H1 (cell line): ENCODE results near the gene PDYN. TPM values are rescaled to one million over a fixed set of nuclear protein-coding genes. Genes with fewer than 3 reads are reported as not detected.

Experiments used
- CTCF ChIA-PET: fragments of 300-600 bp; sonication (Branson Sonifier 250); formaldehyde crosslinking; loops from one replicate; lab custom pipeline; 2021; ENCODE audit not compliant: partially characterized antibody; lab: Charles Lee
- POLR2A ChIA-PET: fragments of 300-600 bp; sonication (Branson Sonifier 250); formaldehyde crosslinking; loops from one replicate; lab custom pipeline; 2021; ENCODE audit warnings: inconsistent platforms; ENCODE audit not compliant: partially characterized antibody; lab: Charles Lee
- DNase-seq, 2 experiments: peaks; one replicate each; pipeline versions ENCODE4 v3.0.0 to v3.0.0-alpha.2; 2010 to 2022; ENCODE audit warnings: low spot score in 2 of 2, low read depth in 1 of 2, mixed read lengths in 1 of 2
- FAIRE-seq: peaks from 2 replicates; lab custom pipeline; 2011; peaks lifted over from hg19 to GRCh38; lab: Jason Lieb, UNC
- H2AFZ ChIP-seq: 2 replicates; pipeline ENCODE4 v1.8.1; 2012; ENCODE audit warnings: low read length, inconsistent platforms
- H2AK5ac ChIP-seq: 2 replicates; pipeline ENCODE4 v1.6.1; 2013; ENCODE audit warnings: low read depth, low read length
- H2BK120ac ChIP-seq: replicated peaks from 2 replicates; pipeline ENCODE3; 2013; ENCODE audit warnings: low read depth, low read length, inconsistent platforms
- H2BK12ac ChIP-seq: 2 replicates; pipeline ENCODE4 v1.6.1; 2013; ENCODE audit warnings: low read depth, low read length
- H2BK15ac ChIP-seq: 2 replicates; pipeline ENCODE4 v1.6.1; 2013; ENCODE audit warnings: low read length
- H2BK20ac ChIP-seq: 2 replicates; pipeline ENCODE4 v1.6.1; 2013; ENCODE audit warnings: low read length
- H2BK5ac ChIP-seq: 2 replicates; pipeline ENCODE4 v1.6.1; 2013; ENCODE audit warnings: low read depth, low read length
- H3K14ac ChIP-seq: 2 replicates; pipeline ENCODE4 v1.6.1; 2013; ENCODE audit warnings: inconsistent platforms; ENCODE audit not compliant: insufficient read length
- H3K18ac ChIP-seq: 2 replicates; pipeline ENCODE4 v1.6.1; 2013; ENCODE audit warnings: low read length; ENCODE audit errors: extremely low read depth
- H3K23ac ChIP-seq: 2 replicates; pipeline ENCODE4 v1.6.1; 2013; ENCODE audit warnings: inconsistent platforms; ENCODE audit not compliant: insufficient read length
- H3K23me2 ChIP-seq: 2 replicates; pipeline ENCODE4 v1.6.1; 2013; ENCODE audit warnings: low read depth, low read length
- H3K27ac ChIP-seq: 2 replicates; pipeline ENCODE4 v1.6.1; 2011; ENCODE audit warnings: low read depth, low read length, inconsistent platforms
- H3K27me3 ChIP-seq, 4 experiments: replicated peaks in 1 of 4; 1 replicate in 1 of 4; 2 replicates in 3 of 4; pipeline versions ENCODE4 v1.6.1 to v1.8.1; 2011 to 2013; ENCODE audit warnings: low read length in 3 of 4, mild to moderate bottlenecking in 3 of 4, inconsistent platforms in 2 of 4, mixed read lengths in 2 of 4, moderate library complexity in 1 of 4; ENCODE audit not compliant: control insufficient read depth in 3 of 4, insufficient read depth in 3 of 4; ENCODE audit errors: extremely low read depth in 1 of 4
- H3K36me3 ChIP-seq, 4 experiments: 2 replicates each; pipeline versions ENCODE4 v1.6.1 to v1.8.1; 2011 to 2013; ENCODE audit warnings: mild to moderate bottlenecking in 4 of 4, low read length in 3 of 4, moderate library complexity in 2 of 4, control low read depth in 1 of 4, inconsistent platforms in 1 of 4; ENCODE audit not compliant: insufficient read depth in 4 of 4, control insufficient read depth in 2 of 4
- H3K4ac ChIP-seq: replicated peaks from 2 replicates; pipeline ENCODE3; 2013; ENCODE audit warnings: low read length, low read depth, mixed read lengths, inconsistent platforms; ENCODE audit not compliant: insufficient read length
- H3K4me1 ChIP-seq, 4 experiments: replicated peaks in 1 of 4; 1 replicate in 1 of 4; 2 replicates in 3 of 4; pipeline versions ENCODE4 v1.6.1 to v1.8.1; 2011 to 2013; ENCODE audit warnings: low read length in 3 of 4, inconsistent platforms in 2 of 4, mixed read lengths in 1 of 4; ENCODE audit not compliant: insufficient read depth in 4 of 4, control insufficient read depth in 3 of 4
- H3K4me2 ChIP-seq, 2 experiments: 2 replicates each; pipeline versions ENCODE4 v1.6.1 to v1.8.1; 2011 to 2013; ENCODE audit warnings: low read depth in 2 of 2, low read length in 2 of 2, control low read depth in 1 of 2, inconsistent platforms in 1 of 2, mild to moderate bottlenecking in 1 of 2; ENCODE audit not compliant: insufficient read depth in 1 of 2
- H3K4me3 ChIP-seq, 4 experiments: fragments of 200-600, 300-600 bp in 1 of 4; sonication (generic), shearing (Covaris generic), sonication (Bioruptor Twin) in 1 of 4; 2 replicates each; pipeline versions ENCODE4 v1.5.1 to v1.8.1; 2011 to 2016; ENCODE audit warnings: low read length in 4 of 4, low read depth in 3 of 4, control low read depth in 2 of 4, inconsistent platforms in 2 of 4, mild to moderate bottlenecking in 2 of 4, mixed read lengths in 1 of 4, moderate library complexity in 1 of 4; ENCODE audit not compliant: insufficient read depth in 2 of 4; ENCODE audit errors: extremely low read depth in 1 of 4
- H3K56ac ChIP-seq: replicated peaks from 2 replicates; pipeline ENCODE3; 2013; ENCODE audit warnings: low read depth, mild to moderate bottlenecking, mixed read lengths, low read length, inconsistent platforms; ENCODE audit not compliant: insufficient read length
- H3K79me1 ChIP-seq: 2 replicates; pipeline ENCODE4 v1.6.1; 2013; ENCODE audit warnings: low read depth, low read length, control low read depth
- H3K79me2 ChIP-seq, 2 experiments: 2 replicates each; pipeline versions ENCODE4 v1.6.1 to v1.8.1; 2012 to 2013; ENCODE audit warnings: low read length in 2 of 2, mild to moderate bottlenecking in 2 of 2, inconsistent platforms in 1 of 2; ENCODE audit not compliant: insufficient read depth in 2 of 2, control insufficient read depth in 1 of 2
- H3K9ac ChIP-seq, 4 experiments: replicated peaks in 1 of 4; 1 replicate in 1 of 4; 2 replicates in 3 of 4; pipeline versions ENCODE4 v1.6.1 to v1.8.1; 2011 to 2013; ENCODE audit warnings: low read depth in 3 of 4, low read length in 3 of 4, control low read depth in 2 of 4, mild to moderate bottlenecking in 2 of 4, moderate library complexity in 2 of 4, inconsistent platforms in 1 of 4; ENCODE audit errors: extremely low read depth in 1 of 4
- H3K9me3 ChIP-seq, 2 experiments: 2 replicates each; pipeline versions ENCODE4 v1.6.1 to v1.8.1; 2012 to 2013; ENCODE audit warnings: mild to moderate bottlenecking in 2 of 2, moderate library complexity in 2 of 2, control low read depth in 1 of 2, inconsistent platforms in 1 of 2, low read depth in 1 of 2, low read length in 1 of 2, mixed read lengths in 1 of 2; ENCODE audit not compliant: insufficient read depth in 2 of 2
- H4K20me1 ChIP-seq, 2 experiments: replicated peaks in 1 of 2; 2 replicates each; pipeline versions ENCODE3 to v1.8.1; 2011 to 2013; ENCODE audit warnings: inconsistent platforms in 2 of 2, low read length in 2 of 2, mild to moderate bottlenecking in 1 of 2; ENCODE audit not compliant: insufficient read depth in 2 of 2, control insufficient read depth in 1 of 2
- H4K5ac ChIP-seq: 2 replicates; pipeline ENCODE4 v1.6.1; 2013; ENCODE audit warnings: low read length, low read depth, mixed read lengths, inconsistent platforms; ENCODE audit not compliant: insufficient read length
- H4K8ac ChIP-seq: 2 replicates; pipeline ENCODE4 v1.8.0; 2013; ENCODE audit warnings: mild to moderate bottlenecking, moderate library complexity, low read length, inconsistent platforms; ENCODE audit not compliant: insufficient read depth; ENCODE audit errors: extremely low read depth
- H4K91ac ChIP-seq: replicated peaks from 2 replicates; pipeline ENCODE3; 2013; ENCODE audit warnings: low read length, mixed read lengths, inconsistent platforms; ENCODE audit not compliant: insufficient read length
- ATF3 ChIP-seq: IDR thresholded peaks from 2 replicates; pipeline ENCODE4 v1.6.1; 2011; ENCODE audit warnings: low read depth, mild to moderate bottlenecking, low read length; ENCODE audit not compliant: insufficient read depth
- E2F6 ChIP-seq: IDR thresholded peaks from 2 replicates; pipeline ENCODE4 v1.6.1; 2012; ENCODE audit warnings: inconsistent platforms
- GTF2F1 ChIP-seq: IDR thresholded peaks from 2 replicates; pipeline ENCODE4 v1.6.1; 2012; ENCODE audit warnings: low read depth, low read length, improper control_type of control experiment, borderline replicate concordance
- HDAC6 ChIP-seq: IDR thresholded peaks from one replicate; pipeline ENCODE4 v1.7.1; 2012; ENCODE audit warnings: low read depth, mild to moderate bottlenecking, inconsistent platforms, low read length, moderate library complexity
- RBBP5 ChIP-seq: IDR thresholded peaks from 2 replicates; pipeline ENCODE4 v1.7.1; 2012; ENCODE audit warnings: low read depth, mild to moderate bottlenecking, inconsistent platforms, low read length, moderate library complexity, borderline replicate concordance
- SP1 ChIP-seq: IDR thresholded peaks from 2 replicates; pipeline ENCODE4 v1.6.1; 2011; ENCODE audit warnings: low read depth, low read length
- SP2 ChIP-seq: IDR thresholded peaks from 2 replicates; pipeline ENCODE4 v1.6.1; 2012; ENCODE audit warnings: mild to moderate bottlenecking, low read length, inconsistent platforms
- WGBS, 2 experiments: shearing (Covaris generic) in 1 of 2; methylation state at CpG; one replicate each; pipeline versions ENCODE4 v1.1.6 to v1.1.7; 2013 to 2015; ENCODE audit warnings: low lambda C conversion rate in 2 of 2, mixed read lengths in 2 of 2, inconsistent platforms in 1 of 2, low coverage in 1 of 2, missing lambda C conversion rate in 1 of 2; ENCODE audit not compliant: insufficient replicate concordance in 2 of 2, insufficient coverage in 1 of 2, insufficient read length in 1 of 2; ENCODE audit errors: extremely low coverage in 1 of 2, missing lambda C conversion rate in 1 of 2; 5-methylcytosine and 5-hydroxymethylcytosine counted together
- polyA plus RNA-seq, 7 experiments: library from polyadenylated mRNA; depleted of rRNA in 3 of 7; stranded (reverse) in 5 of 7; unstranded in 2 of 7; fragments of >200 nt in 5 of 7; fragments of 200-250 nt in 2 of 7; gene quantifications; 1 replicate in 5 of 7; 2 replicates in 1 of 7; 4 replicates in 1 of 7; pipeline versions ENCODE4 v1.2.1 to v1.2.3, GENCODE V29; 2011 to 2013; ENCODE audit warnings: missing spikeins in 2 of 7, mixed read lengths in 2 of 7
- total RNA-seq: library from RNA; stranded (reverse); fragmentation: NEBNext Ultra II Directional; extraction: Animal tissue kit (Norgen Biotek cat#: 25700); gene quantifications from 2 replicates; pipeline ENCODE4 v1.2.1, GENCODE V29; 2021

PDYN gene
- total and polyA plus RNA-seq, 2 of the 8 experiments (the other 6 are each of a cell fraction or from before 2014, with no cell fraction given), result 0.54 to 0.60 TPM

- Histone ChIP-seq H3K4me1 (0 out of 7 replicates have a peak, but pooled peaks cover 0 to 3% (median 1%) of the 10 kb centered on the region in 4 experiments), H3K4me3 (no peak overlapping the region), H3K56ac (no peak overlapping the region), H4K8ac (no peak overlapping the region), H2BK120ac (no peak overlapping the region), H3K27me3 (no peaks in the 10 kb centered on the region), H3K23me2 (peaks cover 4% of the 10 kb centered on the region; the same call in 1 of the 2 replicates), H4K5ac (no peak overlapping the region), H2BK20ac (no peak overlapping the region), H2AFZ (no peak overlapping the region), H3K79me1 (no peaks in the 10 kb centered on the region), H2AK5ac (no peak overlapping the region), H3K23ac (no peak overlapping the region), H3K9me3 (no peaks in the 10 kb centered on the region), H2BK12ac (no peak overlapping the region), H3K4ac (no peak overlapping the region), H3K27ac (no peak overlapping the region), H2BK5ac (no peak overlapping the region; the same call in 1 of the 2 replicates), H2BK15ac (no peak overlapping the region), H4K20me1 (no peaks in the 10 kb centered on the region), H4K91ac (no peak overlapping the region), H3K9ac (no peak overlapping the region), H3K36me3 (no peaks in the 10 kb centered on the region), H3K4me2 (no peak overlapping the region), H3K18ac (no peak overlapping the region), H3K79me2 (no peaks in the 10 kb centered on the region), H3K14ac (no peak overlapping the region)
- ChIA-PET CTCF (interaction anchor here (1.1 to 5.0 kb wide), 8 partner anchors 10 to 142 kb away, joined by 3 to 36 read pairs (median 4); no protein-coding TSS in a partner anchor), POLR2A (no interaction called here)
- 83% methylated on average over 5 of the region's 5 CpGs; no CpG with 5 or more reads in 1 of the 2 experiments for WGBS, 2 experiments
- DNase-seq, result no peak
- no peak for FAIRE-seq
- TF ChIP-seq GTF2F1 (no peak), HDAC6 (no peak), ATF3 (no peak), SP1 (no peak), SP2 (no peak), E2F6 (no peak), RBBP5 (no peak)
Observed at GRCh38 chr20:2032168-2032567, 38.3 kb upstream of the PDYN start.
